ENCODE results near the gene GSE1.

The GSE1 gene

DNA sequence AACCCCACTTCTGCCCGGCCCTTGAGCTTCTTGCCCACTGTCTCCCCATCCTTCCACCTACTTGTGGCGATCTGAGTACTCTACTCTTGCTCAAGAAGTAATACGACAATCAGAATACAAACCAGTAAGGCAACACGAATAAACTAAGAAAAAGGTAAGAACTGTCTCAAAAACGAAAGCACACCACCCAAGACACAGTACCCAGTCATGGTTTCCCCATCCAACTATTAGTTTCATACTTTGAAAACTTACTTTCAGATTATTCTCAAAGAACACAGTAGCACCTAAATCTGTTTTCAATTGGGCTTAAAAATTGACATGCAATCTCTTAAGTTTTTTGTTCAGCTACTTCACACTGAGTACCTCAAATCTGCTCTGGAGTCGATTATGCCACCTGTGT lies 61.7 kb downstream of the GSE1 start:
- H3K4me3 ChIP-seq = no peak overlapping the region
- no peaks in the 10 kb centered on the region for H3K9me3 ChIP-seq
- no peak for TF ChIP-seq CTCF (IDR thresholded peaks at IDR 0.05)
- H3K36me3 ChIP-seq = peaks cover 23 to 36% (median 29%) of the 10 kb centered on the region in 3 donors
- peaks cover 0 to 16% (median 12%) of the 10 kb centered on the region in 4 donors for H3K4me1 ChIP-seq
- H3K27ac ChIP-seq = peak overlapping the region in 1 of 2 donors; percentile 19
- DNase-seq = no peak
- H3K27me3 ChIP-seq = no peaks in the 10 kb centered on the region
- intact Hi-C loops (cut with DNase I; ENCODE audit: low total_unique reads) = no loop called here

- Histone ChIP-seq H3K9me3 (no peaks in the 10 kb centered on the region), H3K27me3 (no peaks in the 10 kb centered on the region), H3K4me1 (peaks cover 0 to 16% (median 12%) of the 10 kb centered on the region in 4 donors), H3K4me3 (no peak overlapping the region), H3K36me3 (peaks cover 20 to 31% (median 24%) of the 10 kb centered on the region in 3 donors), H3K27ac (no peak overlapping the region)
- intact Hi-C loops (cut with DNase I; ENCODE audit: low total_unique reads) = no loop called here
- no peak for TF ChIP-seq CTCF (IDR thresholded peaks at IDR 0.05)
- no peak for DNase-seq
Observed at GRCh38 chr16:85675251-85675874, 62.2 kb downstream of the GSE1 start.

GRCh38 chr16:85676466-85676865 lies 63.3 kb downstream of the GSE1 start:
- TF ChIP-seq CTCF (IDR thresholded peaks at IDR 0.05) = no peak
- Histone ChIP-seq H3K9me3 (no peaks in the 10 kb centered on the region), H3K27ac (no peak overlapping the region), H3K4me3 (no peak overlapping the region), H3K36me3 (peaks cover 13 to 20% (median 16%) of the 10 kb centered on the region in 3 donors), H3K27me3 (no peaks in the 10 kb centered on the region), H3K4me1 (peaks cover 0 to 16% (median 12%) of the 10 kb centered on the region in 4 donors)
- DNase-seq = no peak
- intact Hi-C loops (cut with DNase I; ENCODE audit: low total_unique reads) = no loop called here

DNA sequence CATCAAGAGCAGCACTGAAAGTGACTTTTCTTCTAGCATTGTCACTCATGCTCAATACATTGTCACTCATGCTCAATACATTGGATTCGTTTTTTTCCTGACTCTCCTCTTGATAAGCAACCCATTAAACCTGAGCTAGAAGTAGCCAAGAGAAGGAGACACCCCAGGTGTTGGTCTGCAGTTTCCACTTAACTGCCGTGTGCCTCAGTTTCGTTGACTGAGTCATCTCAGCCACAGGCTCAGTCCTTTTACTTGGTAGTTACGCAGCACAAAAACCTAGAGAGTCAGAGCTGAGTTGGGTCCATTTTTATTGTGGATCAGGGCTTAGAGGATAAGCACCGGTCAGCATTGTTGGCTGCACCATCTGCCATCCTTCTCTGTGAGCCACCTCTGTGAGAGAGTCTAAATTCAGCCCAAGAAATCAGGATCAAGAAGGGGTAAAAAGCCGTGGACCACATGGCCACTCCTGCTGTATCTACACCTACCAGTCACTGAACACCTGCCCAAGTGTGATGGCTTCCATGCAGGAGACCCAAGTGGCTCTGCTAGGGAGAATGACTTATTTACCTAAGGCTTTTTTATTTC lies 64.4 kb downstream of the GSE1 start:
- no peak for DNase-seq
- Histone ChIP-seq H3K27ac (no peak overlapping the region), H3K4me1 (peaks cover 0 to 16% (median 12%) of the 10 kb centered on the region in 4 donors), H3K4me3 (no peak overlapping the region), H3K9me3 (no peaks in the 10 kb centered on the region), H3K36me3 (peaks cover 3 to 10% (median 5%) of the 10 kb centered on the region in 3 donors), H3K27me3 (no peaks in the 10 kb centered on the region)
- no peak for TF ChIP-seq CTCF (IDR thresholded peaks at IDR 0.05)
- intact Hi-C loops (cut with DNase I; ENCODE audit: low total_unique reads) = no loop called here

DNA sequence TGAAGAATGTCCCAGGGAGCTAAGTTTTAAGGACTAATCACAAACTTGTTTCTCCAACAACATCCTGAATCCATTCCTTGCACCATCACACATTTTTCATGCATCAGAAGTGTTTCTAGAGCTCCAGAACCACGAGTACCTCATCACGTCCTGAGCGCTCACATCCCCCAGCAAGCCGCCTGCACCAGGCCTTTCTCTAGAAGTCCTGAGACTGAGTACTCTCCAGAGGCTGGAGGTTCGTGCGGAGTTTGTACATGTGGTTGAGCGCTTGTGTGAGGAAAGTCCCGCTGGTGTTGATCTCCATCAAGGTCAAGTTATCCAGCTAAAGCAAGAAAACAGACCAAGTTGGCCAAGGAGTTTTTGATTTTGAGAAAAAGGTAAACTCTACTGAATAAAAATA lies 64.9 kb downstream of the GSE1 start:
- no peak for DNase-seq
- no peak for TF ChIP-seq CTCF (IDR thresholded peaks at IDR 0.05)
- Histone ChIP-seq H3K36me3 (peaks cover 0 to 4% (median under 1%) of the 10 kb centered on the region in 3 donors), H3K27ac (no peak overlapping the region), H3K27me3 (no peaks in the 10 kb centered on the region), H3K4me1 (peaks cover 0 to 16% (median 12%) of the 10 kb centered on the region in 4 donors), H3K9me3 (no peaks in the 10 kb centered on the region), H3K4me3 (no peak overlapping the region)
- intact Hi-C loops (cut with DNase I; ENCODE audit: low total_unique reads) = no loop called here
